B cell (primary cell): ENCODE measurements around the gene CUL1.

Experiments
- CTCF ChIP-seq: fragments of 200-600 bp; IDR thresholded peaks from one replicate; pipeline ENCODE4 v1.8.0; 2022; ENCODE audit warnings: antibody characterized with exemption, mild to moderate bottlenecking
- EZH2 ChIP-seq: IDR thresholded peaks from 2 replicates; pipeline ENCODE4 v1.6.1; 2012; ENCODE audit warnings: borderline replicate concordance, low read depth, mild to moderate bottlenecking, moderate library complexity, low read length; ENCODE audit not compliant: insufficient read depth, poor library complexity, severe bottlenecking

- no peak for TF ChIP-seq CTCF
- TF ChIP-seq EZH2, result no peak
Measured at GRCh38 chr7:148761499-148762278, 63.0 kb downstream of the CUL1 start.
